ENCODE data around the gene PGPEP1. TPM values are rescaled to one million over a fixed set of nuclear protein-coding genes. Genes with fewer than 3 reads are reported as not detected.

The PGPEP1 gene
- total RNA-seq, 2 experiments from 2014 or later, result 20.0 to 20.9 TPM

GRCh38 chr19:18408053-18408476 is 67.7 kb downstream of the PGPEP1 start:
- Mint-ChIP-seq H3K4me3 (no peak overlapping the region), H3K27ac (no peak overlapping the region), H3K9me3 (ENCODE audit: low read depth) (no peaks in the 10 kb centered on the region), H3K27me3 (peaks cover 7% of the 10 kb centered on the region), H3K4me1 (no peaks in the 10 kb centered on the region), H3K36me3 (ENCODE audit: low read depth) (no peaks in the 10 kb centered on the region)
- intact Hi-C loops (cut with DNase I, micrococcal nuclease), result no loop called here
- peak; percentile 20 for ATAC-seq
- POLR2A ChIA-PET, result no interaction called here
- CTCF ChIA-PET, result no interaction called here
- DNase-seq, result peak; percentile 69

GRCh38 chr19:18412610-18413239 is 72.3 kb downstream of the PGPEP1 start:
- CTCF ChIA-PET, result interaction anchor here (0.6 to 4.5 kb wide), 10 partner anchors 11 to 143 kb away, joined by 3 to 33 read pairs (median 4); no protein-coding TSS in a partner anchor
- Mint-ChIP-seq H3K27ac (no peak overlapping the region), H3K36me3 (ENCODE audit: low read depth) (no peaks in the 10 kb centered on the region), H3K9me3 (ENCODE audit: low read depth) (no peaks in the 10 kb centered on the region), H3K27me3 (peaks cover 20% of the 10 kb centered on the region), H3K4me1 (peaks cover 31% of the 10 kb centered on the region), H3K4me3 (no peak overlapping the region)
- ATAC-seq (no peak), DNase-seq (no peak)
- intact Hi-C loops (cut with DNase I, micrococcal nuclease), result loop anchor here in 1 of 2 experiments (5.0 kb wide), 2 partner anchors 85 to 135 kb away; no protein-coding TSS in a partner anchor
- POLR2A ChIA-PET, result no interaction called here

GRCh38 chr19:18414504-18415177 is 74.2 kb downstream of the PGPEP1 start:
- peaks cover 30% of the 10 kb centered on the region for H3K27me3 Mint-ChIP-seq
- DNase-seq (peak; percentile 34), ATAC-seq (no peak)
- no peaks in the 10 kb centered on the region for H3K9me3 Mint-ChIP-seq (ENCODE audit: low read depth)
- no peak overlapping the region for H3K4me3 Mint-ChIP-seq
- H3K27ac Mint-ChIP-seq, result no peak overlapping the region
- POLR2A ChIA-PET, result no interaction called here
- peaks cover 44% of the 10 kb centered on the region for H3K4me1 Mint-ChIP-seq
- CTCF ChIA-PET, result interaction anchor here (0.5 to 6.4 kb wide), 8 partner anchors 13 to 249 kb away, joined by 3 to 48 read pairs (median 4); no protein-coding TSS in a partner anchor
- intact Hi-C loops (cut with DNase I, micrococcal nuclease), result loop anchor here (5.0 kb wide), 3 partner anchors 87 to 137 kb away; no protein-coding TSS in a partner anchor
- no peaks in the 10 kb centered on the region for H3K36me3 Mint-ChIP-seq (ENCODE audit: low read depth)

DNA sequence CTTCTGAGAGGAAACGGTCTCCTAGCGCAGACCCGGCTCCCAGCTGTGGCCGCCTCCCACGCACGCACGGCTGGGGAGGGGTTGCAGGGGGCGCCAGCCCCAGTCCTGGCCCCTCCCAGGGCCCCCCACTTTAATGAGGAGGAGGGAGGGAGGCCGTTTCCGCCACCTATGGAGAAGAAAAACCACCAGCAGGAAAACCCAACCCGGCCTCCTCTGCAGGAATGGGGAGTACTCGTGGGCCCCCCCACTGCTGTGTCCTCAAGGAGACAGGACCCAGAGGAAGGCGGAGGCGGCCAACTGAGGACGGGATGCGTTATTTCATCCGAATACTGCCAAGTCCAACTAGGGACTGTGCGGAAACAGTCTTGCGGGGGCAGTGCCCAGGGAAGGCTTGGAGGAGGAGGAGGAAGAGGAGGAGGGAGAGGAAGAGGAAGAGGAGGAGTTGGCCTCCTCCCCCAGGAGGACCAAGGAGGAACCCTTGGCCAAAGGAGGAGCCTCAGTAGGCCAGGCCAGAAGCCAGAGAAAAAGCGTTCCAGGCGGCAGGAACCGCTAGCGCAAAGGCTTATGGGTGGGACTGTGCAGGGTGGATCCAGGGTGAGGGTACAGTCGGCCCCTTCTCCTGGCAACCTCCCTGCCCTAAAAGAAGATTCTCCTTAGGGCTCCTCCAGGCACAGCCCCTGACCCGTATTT is 74.9 kb downstream of the PGPEP1 start:
- H3K4me3 Mint-ChIP-seq, result peak overlapping the region; percentile 49
- intact Hi-C loops (cut with DNase I, micrococcal nuclease), result loop anchor here in 1 of 2 experiments (5.0 kb wide), 1 partner anchor 123 kb away; no protein-coding TSS in a partner anchor
- ChIA-PET POLR2A (interaction anchor here (0.6 kb wide), 1 partner anchor 413 kb away, joined by 3 read pairs; no protein-coding TSS in a partner anchor), CTCF (interaction anchor here (0.5 to 6.4 kb wide), 7 partner anchors 14 to 250 kb away, joined by 3 to 48 read pairs (median 3); no protein-coding TSS in a partner anchor)
- no peak overlapping the region for H3K27ac Mint-ChIP-seq
- ATAC-seq (no peak), DNase-seq (peak; percentile 22)
- H3K9me3 Mint-ChIP-seq (ENCODE audit: low read depth), result no peaks in the 10 kb centered on the region
- H3K27me3 Mint-ChIP-seq, result peaks cover 30% of the 10 kb centered on the region
- peaks cover 46% of the 10 kb centered on the region for H3K4me1 Mint-ChIP-seq
- H3K36me3 Mint-ChIP-seq (ENCODE audit: low read depth), result peaks cover 2% of the 10 kb centered on the region

- DNase-seq (peak; percentile 79), ATAC-seq (peak; percentile 11)
- Mint-ChIP-seq H3K27me3 (peaks cover 28% of the 10 kb centered on the region), H3K27ac (peak overlapping the region; percentile 47), H3K4me3 (peak overlapping the region; percentile 62), H3K9me3 (ENCODE audit: low read depth) (no peaks in the 10 kb centered on the region), H3K36me3 (ENCODE audit: low read depth) (peaks cover 2% of the 10 kb centered on the region), H3K4me1 (peaks cover 59% of the 10 kb centered on the region)
- CTCF ChIA-PET, result interaction anchor here (0.6 to 6.4 kb wide), 5 partner anchors 9 to 193 kb away, joined by 3 to 48 read pairs (median 3); no protein-coding TSS in a partner anchor
- intact Hi-C loops (cut with DNase I, micrococcal nuclease), result loop anchor here in 1 of 2 experiments (5.0 kb wide), 1 partner anchor 125 kb away; no protein-coding TSS in a partner anchor
- POLR2A ChIA-PET, result interaction anchor here (1.0 to 2.5 kb wide), 2 partner anchors 11 to 106 kb away, joined by 4 to 8 read pairs; no protein-coding TSS in a partner anchor
Observed at GRCh38 chr19:18416778-18417249, 76.4 kb downstream of the PGPEP1 start.

- ChIA-PET CTCF (interaction anchor here (0.6 to 6.4 kb wide), 5 partner anchors 9 to 194 kb away, joined by 3 to 48 read pairs (median 3); no protein-coding TSS in a partner anchor), POLR2A (interaction anchor here (0.6 to 2.5 kb wide), 2 partner anchors 11 to 140 kb away, joined by 3 to 8 read pairs; no protein-coding TSS in a partner anchor)
- peaks cover 27% of the 10 kb centered on the region for H3K27me3 Mint-ChIP-seq
- ATAC-seq, result no peak
- no peaks in the 10 kb centered on the region for H3K9me3 Mint-ChIP-seq (ENCODE audit: low read depth)
- H3K36me3 Mint-ChIP-seq (ENCODE audit: low read depth), result peaks cover 2% of the 10 kb centered on the region
- peak overlapping the region; percentile 90 for H3K4me3 Mint-ChIP-seq
- DNase-seq, result peak; percentile 56
- peak overlapping the region; percentile 73 for H3K27ac Mint-ChIP-seq
- H3K4me1 Mint-ChIP-seq, result peaks cover 65% of the 10 kb centered on the region
- intact Hi-C loops (cut with DNase I, micrococcal nuclease), result loop anchor here (2.0 to 5.0 kb wide), 3 partner anchors 19 to 213 kb away; partner anchors contain the start of gene RAB3A (in 1 of the 2)
Observed at GRCh38 chr19:18417250-18418028, 77.0 kb downstream of the PGPEP1 start.

GRCh38 chr19:18418029-18418482 is 77.7 kb downstream of the PGPEP1 start:
- Mint-ChIP-seq H3K9me3 (ENCODE audit: low read depth) (no peaks in the 10 kb centered on the region), H3K27me3 (peaks cover 23% of the 10 kb centered on the region), H3K4me1 (peaks cover 71% of the 10 kb centered on the region), H3K36me3 (ENCODE audit: low read depth) (peaks cover 2% of the 10 kb centered on the region), H3K27ac (peak overlapping the region; percentile 73), H3K4me3 (peak overlapping the region; percentile 90)
- intact Hi-C loops (cut with DNase I, micrococcal nuclease), result loop anchor here (2.0 to 5.0 kb wide), 3 partner anchors 19 to 213 kb away; partner anchors contain the start of gene RAB3A (in 1 of the 2)
- no peak for ATAC-seq
- DNase-seq, result peak; percentile 68
- CTCF ChIA-PET, result interaction anchor here (0.9 to 6.4 kb wide), 2 partner anchors 29 to 149 kb away, joined by 3 to 48 read pairs; no protein-coding TSS in a partner anchor
- POLR2A ChIA-PET, result interaction anchor here (0.6 to 2.5 kb wide), 3 partner anchors 10 to 139 kb away, joined by 3 to 10 read pairs (median 8); no protein-coding TSS in a partner anchor

DNA sequence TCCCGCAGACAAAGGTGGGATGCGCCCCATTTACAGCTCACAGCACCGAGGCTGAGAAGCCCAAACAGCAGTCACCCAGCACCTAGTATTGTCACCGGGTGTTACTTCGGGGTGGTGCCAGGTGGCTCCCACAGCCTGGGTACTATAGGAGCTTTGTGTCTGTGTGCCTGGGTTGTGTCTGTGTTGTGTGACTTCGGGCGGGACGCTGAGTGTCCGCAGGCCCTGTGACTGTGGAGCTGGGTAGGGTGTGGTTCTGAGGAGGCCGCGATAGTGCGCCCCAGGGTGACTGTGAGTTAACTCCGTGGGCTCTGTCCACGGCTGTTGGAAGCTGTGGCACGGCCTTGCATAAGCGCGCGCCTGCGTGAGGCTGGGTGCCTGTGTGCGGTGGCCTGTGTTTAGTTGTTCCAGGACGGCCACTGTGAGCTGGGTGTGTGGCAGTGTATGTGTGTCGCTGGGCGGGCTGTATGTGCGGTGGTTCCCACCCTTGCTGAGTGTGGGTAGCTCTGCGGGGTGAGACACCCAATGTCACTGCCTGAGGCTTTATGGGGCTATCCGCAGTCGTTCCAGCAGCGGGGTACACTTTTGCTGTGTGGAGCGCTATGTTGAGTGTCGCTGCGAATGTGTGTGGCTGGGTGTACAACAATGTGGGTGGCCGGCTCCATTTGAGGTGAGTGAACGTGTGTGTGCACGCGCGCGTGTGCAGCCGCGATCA is 78.2 kb downstream of the PGPEP1 start:
- Mint-ChIP-seq H3K4me3 (peak overlapping the region; percentile 90), H3K36me3 (ENCODE audit: low read depth) (peaks cover 2% of the 10 kb centered on the region), H3K27ac (peak overlapping the region; percentile 61), H3K9me3 (ENCODE audit: low read depth) (no peaks in the 10 kb centered on the region), H3K27me3 (peaks cover 23% of the 10 kb centered on the region), H3K4me1 (peaks cover 77% of the 10 kb centered on the region)
- intact Hi-C loops (cut with DNase I, micrococcal nuclease), result loop anchor here (1.0 to 5.0 kb wide), 6 partner anchors 18 to 265 kb away; partner anchors contain the start of genes PIK3R2 (in 1 of the 2) and RAB3A (in 1 of the 2)
- ChIA-PET POLR2A (interaction anchor here (0.6 to 2.5 kb wide), 5 partner anchors 9 to 140 kb away, joined by 3 to 10 read pairs (median 4); partner anchors contain the start of gene JUND), CTCF (interaction anchor here (0.7 to 6.4 kb wide), 9 partner anchors 10 to 227 kb away, joined by 3 to 48 read pairs (median 3); partner anchors contain the start of gene MPV17L2)
- peak; percentile 59 for DNase-seq
- ATAC-seq, result peak; percentile 21

DNA sequence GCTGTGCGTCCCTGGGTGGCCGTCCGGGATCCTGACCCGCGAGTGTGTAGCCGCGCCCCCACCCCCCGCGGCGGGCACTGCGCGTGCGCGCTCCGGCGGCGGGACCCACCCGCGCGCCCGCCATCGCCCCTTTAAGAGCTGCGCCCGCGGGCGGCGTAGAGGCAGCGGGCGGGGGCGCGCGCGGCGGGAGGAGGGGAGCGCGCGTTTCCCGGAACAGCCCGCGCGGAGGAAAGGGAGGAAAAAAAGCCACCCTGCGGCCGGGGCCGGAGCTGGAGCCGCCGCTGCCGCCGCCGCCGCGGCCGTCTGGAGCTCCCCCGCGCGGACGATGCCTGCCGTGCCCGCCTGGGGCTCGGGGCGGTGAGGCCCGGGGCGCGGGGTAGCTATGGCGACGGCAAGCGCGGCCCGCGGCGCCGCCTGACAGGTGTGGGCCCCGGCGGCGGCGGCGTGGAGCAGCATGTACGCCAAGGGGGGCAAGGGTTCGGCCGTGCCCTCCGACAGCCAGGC is 78.8 kb downstream of the PGPEP1 start, which contains the start of gene SSBP4:
Gene SSBP4 (plus strand): TSS at position 204 of the 504 bp plus-strand sequence. CDS start 251 bp downstream, at position 455.
- Mint-ChIP-seq H3K36me3 (ENCODE audit: low read depth) (peaks cover 2% of the 10 kb centered on the region), H3K4me1 (peaks cover 79% of the 10 kb centered on the region), H3K4me3 (peak within 1 kb of the TSS; percentile 90), H3K9me3 (ENCODE audit: low read depth) (no peaks in the 10 kb centered on the region), H3K27ac (peak within 1 kb of the TSS; percentile 80), H3K27me3 (peaks cover 23% of the 10 kb centered on the region)
- POLR2A ChIA-PET, result interaction anchor here (0.8 to 2.5 kb wide), 4 partner anchors 9 to 140 kb away, joined by 4 to 10 read pairs (median 6); partner anchors contain the start of gene JUND
- ATAC-seq (peak; percentile 45), DNase-seq (peak; percentile 82)
- CTCF ChIA-PET, result interaction anchor here (0.7 to 6.4 kb wide), 9 partner anchors 10 to 227 kb away, joined by 3 to 48 read pairs (median 3); partner anchors contain the start of gene MPV17L2
- intact Hi-C loops (cut with DNase I, micrococcal nuclease), result loop anchor here (1.0 to 5.0 kb wide), 6 partner anchors 18 to 266 kb away; partner anchors contain the start of genes PIK3R2 (in 1 of the 2) and RAB3A (in 1 of the 2)

Measured in activated CD4-positive, alpha-beta T cell treated with anti-CD3 and anti-CD28 coated beads for 36 hours (primary cell).